HFFc6 (cell line): ENCODE measurements around the gene ME2. TPM values are rescaled to one million over a fixed set of nuclear protein-coding genes. Genes with fewer than 3 reads are reported as not detected.

Source experiments
- DNase-seq: peaks from one replicate; pipeline ENCODE4 v3.0.0-alpha.2; 2018
- H3K27ac Mint-ChIP-seq: 2 replicates; pipeline ENCODE4 v1.8.0; 2020; ENCODE audit warnings: mild to moderate bottlenecking, mixed read lengths
- H3K27me3 Mint-ChIP-seq: 2 replicates; pipeline ENCODE4 v1.8.0; 2021; ENCODE audit warnings: mild to moderate bottlenecking, moderate library complexity, mixed read lengths; ENCODE audit not compliant: insufficient read depth
- H3K36me3 Mint-ChIP-seq: 2 replicates; pipeline ENCODE4 v1.8.0; 2021; ENCODE audit warnings: low read depth, mixed read lengths
- H3K4me1 Mint-ChIP-seq: 2 replicates; pipeline ENCODE4 v1.8.0; 2020; ENCODE audit warnings: low read depth, mixed read lengths
- H3K4me3 Mint-ChIP-seq: 2 replicates; pipeline ENCODE4 v1.8.0; 2020; ENCODE audit warnings: mild to moderate bottlenecking, moderate library complexity, mixed read lengths
- H3K9me3 Mint-ChIP-seq: 2 replicates; pipeline ENCODE4 v1.8.0; 2020; ENCODE audit warnings: mild to moderate bottlenecking, mixed read lengths
- CTCF ChIP-seq: fragments of 200-600 bp; sonication (generic); IDR thresholded peaks from 2 replicates; pipeline ENCODE4 v1.5.0; 2021; ENCODE audit warnings: antibody characterized with exemption, mild to moderate bottlenecking
- total RNA-seq, 6 experiments: library from RNA; stranded (reverse); fragmentation: NEBNext Ultra II Directional; extraction: Animal tissue kit (Norgen Biotek cat#: 25700); gene quantifications; 2 replicates in 1 of 6; 3 replicates in 5 of 6; pipeline ENCODE4 v1.2.3, GENCODE V29; 2021

ME2 gene
- total RNA-seq, 6 experiments from 2014 or later = 34.6 to 43.4 (median 38.7) TPM

DNA sequence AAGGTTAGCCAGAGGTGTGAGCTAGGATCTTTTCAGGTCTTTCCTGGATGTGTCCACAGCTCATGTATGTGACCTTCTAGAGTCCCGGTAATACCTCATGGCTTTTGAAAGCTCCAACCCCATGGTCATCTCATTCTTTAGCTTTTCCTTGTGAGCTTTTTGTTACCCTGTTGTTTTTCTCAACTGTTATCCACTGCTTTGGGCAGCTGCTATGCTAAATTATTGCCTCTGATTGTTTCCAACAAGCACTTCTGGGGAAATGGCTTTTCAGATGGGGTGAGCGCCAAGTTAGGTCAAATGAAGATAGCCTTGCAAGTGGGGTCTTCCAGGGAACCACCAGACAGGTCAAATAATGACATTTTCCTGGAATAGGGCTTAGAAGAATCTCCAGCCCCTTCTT is 27.9 kb downstream of the ME2 start:
- no peak for DNase-seq
- H3K36me3 Mint-ChIP-seq = peaks cover 11% of the 10 kb centered on the region
- no peaks in the 10 kb centered on the region for H3K9me3 Mint-ChIP-seq
- no peak overlapping the region for H3K4me3 Mint-ChIP-seq
- H3K4me1 Mint-ChIP-seq = no peaks in the 10 kb centered on the region
- no peak overlapping the region for H3K27ac Mint-ChIP-seq
- H3K27me3 Mint-ChIP-seq = peaks cover 2% of the 10 kb centered on the region; the same call in 1 of the 2 replicates
- TF ChIP-seq CTCF = no peak

- Mint-ChIP-seq H3K4me1 (no peaks in the 10 kb centered on the region), H3K4me3 (no peak overlapping the region), H3K36me3 (peaks cover 17% of the 10 kb centered on the region), H3K27ac (no peak overlapping the region), H3K9me3 (no peaks in the 10 kb centered on the region), H3K27me3 (no peaks in the 10 kb centered on the region)
- no peak for DNase-seq
- TF ChIP-seq CTCF = no peak
Measured at GRCh38 chr18:50909261-50909660, 30.3 kb downstream of the ME2 start.

- Mint-ChIP-seq H3K4me3 (no peak overlapping the region), H3K36me3 (peaks cover 22% of the 10 kb centered on the region), H3K27me3 (no peaks in the 10 kb centered on the region), H3K9me3 (no peaks in the 10 kb centered on the region), H3K4me1 (peaks cover 6% of the 10 kb centered on the region), H3K27ac (no peak overlapping the region)
- no peak for TF ChIP-seq CTCF
- DNase-seq = no peak
Measured at GRCh38 chr18:50911006-50911405, 32.1 kb downstream of the ME2 start.

DNA sequence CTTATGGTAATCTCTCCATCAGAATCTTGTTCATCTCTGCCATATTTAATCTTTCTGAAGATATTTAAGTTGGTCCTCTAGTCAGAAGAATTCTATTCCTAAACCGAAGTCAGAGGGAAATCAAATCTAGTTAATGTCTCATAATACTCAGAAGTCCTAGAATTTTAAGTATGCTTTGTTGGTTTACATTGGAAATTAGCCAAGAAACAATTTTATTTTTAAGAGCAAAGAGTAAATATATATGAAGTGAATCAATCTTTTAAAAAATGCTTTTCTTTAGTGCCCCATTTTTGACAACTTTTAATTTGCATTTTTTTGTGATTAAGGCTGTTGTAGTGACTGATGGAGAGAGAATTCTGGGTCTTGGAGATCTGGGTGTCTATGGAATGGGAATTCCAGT is 38.1 kb downstream of the ME2 start:
- H3K36me3 Mint-ChIP-seq = peaks cover 27% of the 10 kb centered on the region
- H3K4me3 Mint-ChIP-seq = no peak overlapping the region
- no peaks in the 10 kb centered on the region for H3K27me3 Mint-ChIP-seq
- no peaks in the 10 kb centered on the region for H3K9me3 Mint-ChIP-seq
- TF ChIP-seq CTCF = no peak
- peaks cover 16% of the 10 kb centered on the region for H3K4me1 Mint-ChIP-seq
- peak overlapping the region; percentile 32 for H3K27ac Mint-ChIP-seq
- DNase-seq = peak; percentile 38

- Mint-ChIP-seq H3K4me1 (peaks cover 16% of the 10 kb centered on the region), H3K4me3 (no peak overlapping the region), H3K27me3 (no peaks in the 10 kb centered on the region), H3K36me3 (peaks cover 33% of the 10 kb centered on the region), H3K9me3 (no peaks in the 10 kb centered on the region), H3K27ac (no peak overlapping the region)
- DNase-seq = no peak
- TF ChIP-seq CTCF = no peak
Measured at GRCh38 chr18:50918153-50918552, 39.2 kb downstream of the ME2 start.

GRCh38 chr18:50924372-50924771 is 45.5 kb downstream of the ME2 start:
- Mint-ChIP-seq H3K36me3 (peaks cover 39% of the 10 kb centered on the region), H3K27me3 (no peaks in the 10 kb centered on the region), H3K9me3 (peaks cover 10% of the 10 kb centered on the region), H3K4me3 (no peak overlapping the region), H3K27ac (peak overlapping the region; percentile 40; the same call in 1 of the 2 replicates), H3K4me1 (peaks cover 20% of the 10 kb centered on the region)
- no peak for TF ChIP-seq CTCF
- DNase-seq = peak; percentile 44
